Endothelial cell of umbilical vein (primary cell): ENCODE data around the gene CALD1. TPM values are rescaled to one million over a fixed set of nuclear protein-coding genes. Genes with fewer than 3 reads are reported as not detected.

Experiments
- BruUV-seq: library from RNA; stranded (reverse); fragments of 400-500 nt; replicated peaks from 2 replicates; lab custom pipeline; 2021; lab: Mats Ljungman, UMichigan
- CTCF ChIA-PET: fragments of 300-600, 350-600 bp; sonication (Branson Sonifier 250); formaldehyde crosslinking; loops from one replicate; lab custom pipeline; 2021; ENCODE audit warnings: antibody characterized with exemption, inconsistent platforms; lab: Charles Lee
- POLR2A ChIA-PET: fragments of 300-600, 350-600 bp; sonication (Branson Sonifier 250); formaldehyde crosslinking; loops from one replicate; lab custom pipeline; 2021; ENCODE audit warnings: antibody characterized with exemption, inconsistent platforms; lab: Charles Lee
- DNase-seq: peaks from one replicate; pipeline ENCODE4 v3.0.0-alpha.2; 2011; ENCODE audit warnings: low read depth, low spot score
- FAIRE-seq: peaks from 2 replicates; lab custom pipeline; 2011; peaks lifted over from hg19 to GRCh38; lab: Jason Lieb, UNC
- H2AFZ ChIP-seq: 2 replicates; pipeline ENCODE4 v1.6.0; 2012; ENCODE audit warnings: low read depth, low read length, control low read depth, inconsistent platforms
- H3K27ac ChIP-seq: 2 replicates; pipeline ENCODE4 v1.5.1; 2011; ENCODE audit warnings: low read depth, mild to moderate bottlenecking, control low read depth, low read length, moderate library complexity; ENCODE audit not compliant: insufficient read depth
- H3K27me3 ChIP-seq, 2 experiments: 2 replicates each; pipeline versions ENCODE4 v1.6.0 to v1.6.1; 2011; ENCODE audit warnings: low read length in 2 of 2, mixed read lengths in 1 of 2; ENCODE audit not compliant: control insufficient read depth in 2 of 2, insufficient read depth in 2 of 2
- H3K36me3 ChIP-seq, 2 experiments: 2 replicates in 1 of 2; 3 replicates in 1 of 2; pipeline ENCODE4 v1.5.1; 2011; ENCODE audit warnings: low read length in 2 of 2, mild to moderate bottlenecking in 1 of 2, moderate library complexity in 1 of 2; ENCODE audit not compliant: control insufficient read depth in 2 of 2, insufficient read depth in 2 of 2; ENCODE audit errors: extremely low read depth in 1 of 2
- H3K4me1 ChIP-seq: 3 replicates; pipeline ENCODE4 v1.5.1; 2011; ENCODE audit warnings: mild to moderate bottlenecking, low read length; ENCODE audit not compliant: control insufficient read depth, insufficient read depth; ENCODE audit errors: extremely low read depth
- H3K4me2 ChIP-seq: 2 replicates; pipeline ENCODE4 v1.6.1; 2011; ENCODE audit warnings: low read length, control low read depth, mixed read lengths; ENCODE audit not compliant: insufficient read depth
- H3K4me3 ChIP-seq, 3 experiments: fragments of 200-600 bp in 1 of 3; sonication (generic), shearing (Covaris generic) in 1 of 3; replicated peaks in 1 of 3; 2 replicates each; pipeline ENCODE4 v1.5.1; 2011 to 2016; ENCODE audit warnings: control low read depth in 3 of 3, low read length in 3 of 3, mild to moderate bottlenecking in 2 of 3, inconsistent platforms in 1 of 3, low read depth in 1 of 3, moderate library complexity in 1 of 3; ENCODE audit not compliant: insufficient read depth in 1 of 3
- H3K79me2 ChIP-seq: 2 replicates; pipeline ENCODE4 v1.6.0; 2012; ENCODE audit warnings: low read length, inconsistent platforms; ENCODE audit not compliant: control insufficient read depth, insufficient read depth
- H3K9ac ChIP-seq: replicated peaks from 2 replicates; pipeline ENCODE3; 2011; ENCODE audit warnings: low read length, control low read depth; ENCODE audit not compliant: insufficient read depth; ENCODE audit errors: extremely low read depth
- H3K9me1 ChIP-seq: replicated peaks from 3 replicates; pipeline ENCODE4 v1.6.0; 2011; ENCODE audit warnings: mild to moderate bottlenecking, low read length; ENCODE audit not compliant: control insufficient read depth, insufficient read depth; ENCODE audit errors: extremely low read depth
- H3K9me3 ChIP-seq: replicated peaks from 2 replicates; pipeline ENCODE4 v1.5.1; 2012; ENCODE audit warnings: low read length, inconsistent platforms; ENCODE audit not compliant: control insufficient read depth, insufficient read depth
- H4K20me1 ChIP-seq: replicated peaks from 2 replicates; pipeline ENCODE3; 2011; ENCODE audit warnings: mild to moderate bottlenecking, low read length; ENCODE audit not compliant: control insufficient read depth, insufficient read depth; ENCODE audit errors: extremely low read depth
- EZH2 ChIP-seq: IDR thresholded peaks from 2 replicates; pipeline ENCODE4 v1.6.1; 2012; ENCODE audit warnings: borderline replicate concordance, low read depth, mild to moderate bottlenecking, moderate library complexity, low read length, inconsistent platforms; ENCODE audit not compliant: severe bottlenecking
- FOS ChIP-seq: IDR thresholded peaks from 2 replicates; pipeline ENCODE4 v1.6.1; 2011; ENCODE audit warnings: mild to moderate bottlenecking, low read length, moderate library complexity, borderline replicate concordance; ENCODE audit not compliant: insufficient read depth
- GATA2 ChIP-seq: IDR thresholded peaks from 2 replicates; pipeline ENCODE4 v1.7.0; 2011; ENCODE audit warnings: low read depth, mild to moderate bottlenecking, moderate library complexity, mixed read lengths, low read length; ENCODE audit not compliant: insufficient read length, insufficient read depth
- JUN ChIP-seq: IDR thresholded peaks from 2 replicates; pipeline ENCODE4 v1.6.1; 2011; ENCODE audit warnings: borderline replicate concordance, low read depth; ENCODE audit not compliant: insufficient read length, insufficient read depth
- MYC ChIP-seq: IDR thresholded peaks from one replicate; pipeline ENCODE4 v1.6.1; 2011; ENCODE audit warnings: mild to moderate bottlenecking, low read depth, low read length
- POLR2A ChIP-seq: IDR thresholded peaks from 2 replicates; pipeline ENCODE4 v1.6.1; 2012; ENCODE audit warnings: low read depth, mild to moderate bottlenecking, control low read depth, low read length
- POLR2AphosphoS5 ChIP-seq: IDR thresholded peaks from 2 replicates; pipeline ENCODE4 v1.6.1; 2012; ENCODE audit warnings: low read depth, mild to moderate bottlenecking, control low read depth, low read length, moderate library complexity; ENCODE audit not compliant: insufficient read depth
- dilution Hi-C: fragments of 300-500 bp; cut with MboI; formaldehyde crosslinking; loops from one replicate; pipeline ENCODE4 v1.15.0; 2019; ENCODE audit warnings: low sequenced_read_pairs; ENCODE audit not compliant: extremely low pct_ligation_motif_present
- intact Hi-C: fragments of 100-400 bp; cut with micrococcal nuclease; formaldehyde crosslinking; loops from one replicate; pipeline ENCODE4 v1.10.0; 2022
- polyA plus RNA-seq, 4 experiments: library from polyadenylated mRNA; depleted of rRNA in 3 of 4; stranded (reverse) in 3 of 4; unstranded in 1 of 4; fragments of >200 nt; gene quantifications; 2 replicates each; pipeline versions ENCODE4 v1.2.1 to v1.2.3, GENCODE V29; 2011 to 2012; ENCODE audit warnings: missing spikeins in 1 of 4
- total RNA-seq: library from RNA; stranded (reverse); gene quantifications from 2 replicates; pipeline ENCODE4 v1.2.3, GENCODE V29; 2021
- TF ChIP-seq, protein P1 (sequence below), 2 donors: IDR thresholded peaks; 1 replicate in 1 of 2; 2 replicates in 1 of 2; pipeline ENCODE4 v1.5.1; 2011; ENCODE audit warnings: low read length in 2 of 2, mild to moderate bottlenecking in 2 of 2, moderate library complexity in 2 of 2, control low read depth in 1 of 2, inconsistent platforms in 1 of 2, low read depth in 1 of 2; ENCODE audit not compliant: insufficient read depth in 1 of 2; ENCODE audit errors: extremely low read depth in 1 of 2
- TF ChIP-seq, protein P2 (sequence below): IDR thresholded peaks from 2 replicates; pipeline ENCODE4 v1.6.1; 2011; ENCODE audit not compliant: insufficient read depth, insufficient read length

Gene CALD1
- total and polyA plus RNA-seq, 2 donors (not counting 3 experiments of a cell fraction or from before 2014, with no cell fraction given): 136 to 307 TPM

DNA sequence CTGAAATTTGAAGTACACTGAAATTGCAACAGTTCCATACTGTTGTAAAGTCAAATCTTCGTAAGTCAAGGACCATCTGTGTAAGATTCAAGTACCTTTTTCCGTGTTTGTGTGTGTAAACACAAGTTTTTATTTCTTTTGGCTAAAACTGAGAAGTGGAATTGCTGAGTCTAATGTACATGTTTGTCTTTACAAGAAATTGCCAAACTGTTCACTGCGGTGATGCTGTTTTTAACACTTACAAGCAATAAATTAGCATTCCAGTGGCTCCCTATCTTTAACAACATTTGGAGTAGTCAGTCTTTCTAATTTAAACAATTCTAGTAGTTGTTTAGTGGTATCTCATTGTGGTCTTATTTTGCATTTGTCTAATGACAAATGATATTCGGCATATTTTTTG lies 23.3 kb downstream of the CALD1 start:
- dilution Hi-C loops: no loop called here
- CTCF ChIA-PET: no interaction called here
- no peak overlapping the region for H2AFZ ChIP-seq
- H3K4me1 ChIP-seq: peaks cover 64% of the 10 kb centered on the region
- no peaks in the 10 kb centered on the region for H4K20me1 ChIP-seq
- no peak overlapping the region for H3K4me2 ChIP-seq
- no peaks in the 10 kb centered on the region for H3K9me1 ChIP-seq
- H3K4me3 ChIP-seq: no peak overlapping the region
- peak overlapping the region; percentile 36 for H3K27ac ChIP-seq
- no peak for DNase-seq
- H3K36me3 ChIP-seq: peaks cover 0 to 8% of the 10 kb centered on the region in 2 experiments
- no TSS peak for BruUV-seq
- no peak for TF ChIP-seq POLR2AphosphoS5
- TF ChIP-seq FOS: no peak
- no peak for TF ChIP-seq MYC
- TF ChIP-seq JUN: no peak
- TF ChIP-seq, protein P1, sequence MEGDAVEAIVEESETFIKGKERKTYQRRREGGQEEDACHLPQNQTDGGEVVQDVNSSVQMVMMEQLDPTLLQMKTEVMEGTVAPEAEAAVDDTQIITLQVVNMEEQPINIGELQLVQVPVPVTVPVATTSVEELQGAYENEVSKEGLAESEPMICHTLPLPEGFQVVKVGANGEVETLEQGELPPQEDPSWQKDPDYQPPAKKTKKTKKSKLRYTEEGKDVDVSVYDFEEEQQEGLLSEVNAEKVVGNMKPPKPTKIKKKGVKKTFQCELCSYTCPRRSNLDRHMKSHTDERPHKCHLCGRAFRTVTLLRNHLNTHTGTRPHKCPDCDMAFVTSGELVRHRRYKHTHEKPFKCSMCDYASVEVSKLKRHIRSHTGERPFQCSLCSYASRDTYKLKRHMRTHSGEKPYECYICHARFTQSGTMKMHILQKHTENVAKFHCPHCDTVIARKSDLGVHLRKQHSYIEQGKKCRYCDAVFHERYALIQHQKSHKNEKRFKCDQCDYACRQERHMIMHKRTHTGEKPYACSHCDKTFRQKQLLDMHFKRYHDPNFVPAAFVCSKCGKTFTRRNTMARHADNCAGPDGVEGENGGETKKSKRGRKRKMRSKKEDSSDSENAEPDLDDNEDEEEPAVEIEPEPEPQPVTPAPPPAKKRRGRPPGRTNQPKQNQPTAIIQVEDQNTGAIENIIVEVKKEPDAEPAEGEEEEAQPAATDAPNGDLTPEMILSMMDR (IDR thresholded peaks at IDR 0.05; ENCODE audit: extremely low read depth in 1 of 2, insufficient read depth in 1 of 2, low read depth in 1 of 2, low read length in 2 of 2): no peak
- TF ChIP-seq GATA2: no peak
- TF ChIP-seq EZH2: no peak
- TF ChIP-seq, protein P2, sequence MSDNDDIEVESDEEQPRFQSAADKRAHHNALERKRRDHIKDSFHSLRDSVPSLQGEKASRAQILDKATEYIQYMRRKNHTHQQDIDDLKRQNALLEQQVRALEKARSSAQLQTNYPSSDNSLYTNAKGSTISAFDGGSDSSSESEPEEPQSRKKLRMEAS: no peak
- TF ChIP-seq POLR2A: no peak
- no peak overlapping the region for H3K9ac ChIP-seq
- no peak for FAIRE-seq
- H3K79me2 ChIP-seq: peaks cover 83% of the 10 kb centered on the region
- no peaks in the 10 kb centered on the region for H3K27me3 ChIP-seq
- POLR2A ChIA-PET: interaction anchor here (2.4 kb wide), 1 partner anchor 14 kb away, joined by 8 read pairs; no protein-coding TSS in a partner anchor
- intact Hi-C loops: no loop called here
- no peaks in the 10 kb centered on the region for H3K9me3 ChIP-seq
